K562 (cell line): Measurements from ENCODE around the gene BCAR1. TPM values are rescaled to one million over a fixed set of nuclear protein-coding genes. Genes with fewer than 3 reads are reported as not detected.
A peak's percentile ranks its signal among the peaks of the same experiment; 100 is the strongest.

Experiments
- ATF3 ChIP-seq, 2 experiments: fragments of 450-650 bp in 1 of 2; sonication (generic) in 1 of 2; formaldehyde crosslinking in 1 of 2; IDR thresholded peaks in 1 of 2; conservative IDR thresholded peaks in 1 of 2; 2 replicates each; pipeline versions ENCODE4 v1.6.1 to v1.8.1; 2016 to 2023; ENCODE audit warnings: mild to moderate bottlenecking in 2 of 2, moderate library complexity in 2 of 2, inconsistent platforms in 1 of 2, missing genetic modification reagents in 1 of 2
- GABPA ChIP-seq: fragments of 200-800 bp; sonication (Bioruptor generic); conservative IDR thresholded peaks from 2 replicates; pipeline ENCODE4 v1.6.1; 2016; ENCODE audit warnings: low read depth, missing genetic modification characterization, missing compliant biosample characterization
- KAT8 ChIP-seq: fragments of 450-650 bp; IDR thresholded peaks from 2 replicates; pipeline ENCODE4 v1.6.1; 2016; ENCODE audit warnings: low read depth, mild to moderate bottlenecking
- LARP7 ChIP-seq: fragments of 450-650 bp; IDR thresholded peaks from 2 replicates; pipeline ENCODE4 v1.6.1; 2016
- PHTF2 ChIP-seq: fragments of 250-450 bp; sonication (Bioruptor Pico); IDR thresholded peaks from 2 replicates; pipeline ENCODE4 v1.5.0; 2021; ENCODE audit warnings: mild to moderate bottlenecking
- POLR2AphosphoS2 ChIP-seq: IDR thresholded peaks from 2 replicates; pipeline ENCODE4 v1.6.1; 2012; ENCODE audit warnings: low read length, improper control_type of control experiment
- TAF1 ChIP-seq: IDR thresholded peaks from 2 replicates; pipeline ENCODE4 v1.6.1; 2011; ENCODE audit warnings: mild to moderate bottlenecking, low read length, moderate library complexity; ENCODE audit not compliant: insufficient read depth, control insufficient read depth, severe bottlenecking; ENCODE audit errors: extremely low read depth
- TAF9B ChIP-seq: fragments of 450-650 bp; IDR thresholded peaks from 2 replicates; pipeline ENCODE4 v1.6.1; 2018; ENCODE audit warnings: mild to moderate bottlenecking; ENCODE audit not compliant: partially characterized antibody
- ZNF197 ChIP-seq: fragments of 200-800 bp; sonication (Bioruptor generic); IDR thresholded peaks from 2 replicates; pipeline ENCODE4 v1.6.1; 2016; ENCODE audit warnings: low read depth, missing genetic modification characterization, missing compliant biosample characterization
- ZNF253 ChIP-seq: fragments of 250-450 bp; sonication (Bioruptor Pico); conservative IDR thresholded peaks from 2 replicates; pipeline ENCODE4 v1.6.1; 2021; ENCODE audit warnings: mild to moderate bottlenecking
- ZNF354B ChIP-seq: fragments of 250-450 bp; sonication (Bioruptor Pico); IDR thresholded peaks from 2 replicates; pipeline ENCODE4 v1.4.0; 2020
- ZNF668 ChIP-seq: fragments of 250-450 bp; sonication (Bioruptor Pico); IDR thresholded peaks from 2 replicates; pipeline ENCODE4 v1.8.0; 2022; ENCODE audit warnings: mild to moderate bottlenecking, inconsistent platforms
- ZNF780A ChIP-seq: fragments of 250-450 bp; sonication (Bioruptor Pico); IDR thresholded peaks from 2 replicates; pipeline ENCODE4 v1.5.0; 2021; ENCODE audit warnings: mild to moderate bottlenecking
- polyA plus RNA-seq, 8 experiments: library from polyadenylated mRNA; depleted of rRNA in 4 of 8; stranded (reverse) in 5 of 8; unstranded in 3 of 8; fragments of >200 nt; fragmentation: Nextera tagmentation in 2 of 8; fragmentation: Illumina TruSeq in 1 of 8; extraction: Ambion mirVana in 2 of 8; extraction: Trizol in 1 of 8; gene quantifications; 2 replicates each; pipeline versions ENCODE4 v1.2.1 to v1.2.3, GENCODE V29; 2011 to 2014; ENCODE audit warnings: inconsistent platforms in 1 of 8, missing spikeins in 1 of 8
- total RNA-seq, 7 experiments: library from RNA; depleted of rRNA in 6 of 7; stranded (reverse); fragments of >200 nt in 6 of 7; fragmentation: Illumina TruSeq in 2 of 7; extraction: Trizol in 2 of 7; gene quantifications; 2 replicates each; pipeline versions ENCODE4 v1.2.1 to v1.2.3, GENCODE V29; 2011 to 2021; ENCODE audit warnings: low replicate concordance in 1 of 7
- TF ChIP-seq, protein P1 (sequence below): sonication (generic); formaldehyde crosslinking; IDR thresholded peaks from 2 replicates; pipeline ENCODE4 v1.8.1; 2023; ENCODE audit warnings: mild to moderate bottlenecking, missing genetic modification reagents
- TF ChIP-seq, protein P2 (sequence below): fragments of 250-450 bp; sonication (Bioruptor Pico); IDR thresholded peaks from 2 replicates; pipeline ENCODE4 v1.8.0; 2021; ENCODE audit warnings: mild to moderate bottlenecking, moderate library complexity
- TF ChIP-seq, protein P3 (sequence below): fragments of 250-450 bp; sonication (Bioruptor Pico); IDR thresholded peaks from 2 replicates; pipeline ENCODE4 v1.5.0; 2021; ENCODE audit warnings: mild to moderate bottlenecking, borderline replicate concordance

Gene BCAR1
- total and polyA plus RNA-seq, 9 of the 15 experiments (the other 6 are each of a cell fraction or from before 2014, with no cell fraction given) = 0.10 to 26.3 (median 3.6) TPM

- TF ChIP-seq ZNF668 (CRISPR knock-in tag) (no peak), LARP7 (no peak), POLR2AphosphoS2 (no peak), PHTF2 (CRISPR knock-in tag) (no peak), KAT8 (no peak), ZNF780A (CRISPR knock-in tag) (no peak), ZNF354B (no peak), ZNF253 (no peak), TAF1 (no peak), ZNF197 (CRISPR knock-in tag) (no peak), ATF3 (IDR thresholded peaks at IDR 0.05) (0 out of 2 replicates have a peak, but pooled peaks have one; percentile 13), ATF3 (CRISPR knock-in tag; conservative IDR thresholded peaks at IDR 0.05) (no peak), TAF9B (no peak), GABPA (tag) (0 out of 2 replicates have a peak, but pooled peaks have one; percentile 28)
- TF ChIP-seq, protein P1, sequence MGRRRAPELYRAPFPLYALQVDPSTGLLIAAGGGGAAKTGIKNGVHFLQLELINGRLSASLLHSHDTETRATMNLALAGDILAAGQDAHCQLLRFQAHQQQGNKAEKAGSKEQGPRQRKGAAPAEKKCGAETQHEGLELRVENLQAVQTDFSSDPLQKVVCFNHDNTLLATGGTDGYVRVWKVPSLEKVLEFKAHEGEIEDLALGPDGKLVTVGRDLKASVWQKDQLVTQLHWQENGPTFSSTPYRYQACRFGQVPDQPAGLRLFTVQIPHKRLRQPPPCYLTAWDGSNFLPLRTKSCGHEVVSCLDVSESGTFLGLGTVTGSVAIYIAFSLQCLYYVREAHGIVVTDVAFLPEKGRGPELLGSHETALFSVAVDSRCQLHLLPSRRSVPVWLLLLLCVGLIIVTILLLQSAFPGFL = no peak
- TF ChIP-seq, protein P2, sequence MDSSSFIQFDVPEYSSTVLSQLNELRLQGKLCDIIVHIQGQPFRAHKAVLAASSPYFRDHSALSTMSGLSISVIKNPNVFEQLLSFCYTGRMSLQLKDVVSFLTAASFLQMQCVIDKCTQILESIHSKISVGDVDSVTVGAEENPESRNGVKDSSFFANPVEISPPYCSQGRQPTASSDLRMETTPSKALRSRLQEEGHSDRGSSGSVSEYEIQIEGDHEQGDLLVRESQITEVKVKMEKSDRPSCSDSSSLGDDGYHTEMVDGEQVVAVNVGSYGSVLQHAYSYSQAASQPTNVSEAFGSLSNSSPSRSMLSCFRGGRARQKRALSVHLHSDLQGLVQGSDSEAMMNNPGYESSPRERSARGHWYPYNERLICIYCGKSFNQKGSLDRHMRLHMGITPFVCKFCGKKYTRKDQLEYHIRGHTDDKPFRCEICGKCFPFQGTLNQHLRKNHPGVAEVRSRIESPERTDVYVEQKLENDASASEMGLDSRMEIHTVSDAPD (CRISPR knock-in tag) = no peak
- TF ChIP-seq, protein P3, sequence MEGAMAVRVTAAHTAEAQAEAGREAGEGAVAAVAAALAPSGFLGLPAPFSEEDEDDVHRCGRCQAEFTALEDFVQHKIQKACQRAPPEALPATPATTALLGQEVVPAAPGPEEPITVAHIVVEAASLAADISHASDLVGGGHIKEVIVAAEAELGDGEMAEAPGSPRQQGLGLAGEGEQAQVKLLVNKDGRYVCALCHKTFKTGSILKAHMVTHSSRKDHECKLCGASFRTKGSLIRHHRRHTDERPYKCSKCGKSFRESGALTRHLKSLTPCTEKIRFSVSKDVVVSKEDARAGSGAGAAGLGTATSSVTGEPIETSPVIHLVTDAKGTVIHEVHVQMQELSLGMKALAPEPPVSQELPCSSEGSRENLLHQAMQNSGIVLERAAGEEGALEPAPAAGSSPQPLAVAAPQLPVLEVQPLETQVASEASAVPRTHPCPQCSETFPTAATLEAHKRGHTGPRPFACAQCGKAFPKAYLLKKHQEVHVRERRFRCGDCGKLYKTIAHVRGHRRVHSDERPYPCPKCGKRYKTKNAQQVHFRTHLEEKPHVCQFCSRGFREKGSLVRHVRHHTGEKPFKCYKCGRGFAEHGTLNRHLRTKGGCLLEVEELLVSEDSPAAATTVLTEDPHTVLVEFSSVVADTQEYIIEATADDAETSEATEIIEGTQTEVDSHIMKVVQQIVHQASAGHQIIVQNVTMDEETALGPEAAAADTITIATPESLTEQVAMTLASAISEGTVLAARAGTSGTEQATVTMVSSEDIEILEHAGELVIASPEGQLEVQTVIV = no peak
These were observed 37.8 kb upstream of the BCAR1 start (continued) for GRCh38 chr16:75289189-75289588.
